GM12892 (cell line): ENCODE results near the gene CHST9.

Experiments
- POLR2A ChIP-seq: IDR thresholded peaks from 2 replicates; pipeline ENCODE4 v1.6.1; 2011; ENCODE audit warnings: low read depth, low read length, control low read depth
- POLR2AphosphoS5 ChIP-seq: IDR thresholded peaks from 2 replicates; pipeline ENCODE4 v1.6.1; 2011; ENCODE audit warnings: low read depth, low read length, control low read depth
- TAF1 ChIP-seq: IDR thresholded peaks from 2 replicates; pipeline ENCODE4 v1.6.1; 2011; ENCODE audit warnings: low read depth, mild to moderate bottlenecking, control low read depth, low read length, borderline replicate concordance

- TF ChIP-seq POLR2A (no peak), POLR2AphosphoS5 (no peak), TAF1 (no peak)
Measured at GRCh38 chr18:26863921-26864497, 321.1 kb downstream of the CHST9 start.
